Effector CD4-positive, alpha-beta T cell (primary cell): ENCODE data around the gene RAP1GAP2.
"Not testable (repeated sequence)": the region's sequence is repeated elsewhere in the genome, so short reads cannot be mapped to it uniquely, and the experiment has no call there.

Experiments used
- DNase-seq: peaks from one replicate; pipeline ENCODE4 v3.0.0-alpha.2; 2020

The RAP1GAP2 gene

GRCh38 chr17:3030852-3031470 lies 234.7 kb downstream of the RAP1GAP2 start:
- DNase-seq, result not testable (repeated sequence)

DNA sequence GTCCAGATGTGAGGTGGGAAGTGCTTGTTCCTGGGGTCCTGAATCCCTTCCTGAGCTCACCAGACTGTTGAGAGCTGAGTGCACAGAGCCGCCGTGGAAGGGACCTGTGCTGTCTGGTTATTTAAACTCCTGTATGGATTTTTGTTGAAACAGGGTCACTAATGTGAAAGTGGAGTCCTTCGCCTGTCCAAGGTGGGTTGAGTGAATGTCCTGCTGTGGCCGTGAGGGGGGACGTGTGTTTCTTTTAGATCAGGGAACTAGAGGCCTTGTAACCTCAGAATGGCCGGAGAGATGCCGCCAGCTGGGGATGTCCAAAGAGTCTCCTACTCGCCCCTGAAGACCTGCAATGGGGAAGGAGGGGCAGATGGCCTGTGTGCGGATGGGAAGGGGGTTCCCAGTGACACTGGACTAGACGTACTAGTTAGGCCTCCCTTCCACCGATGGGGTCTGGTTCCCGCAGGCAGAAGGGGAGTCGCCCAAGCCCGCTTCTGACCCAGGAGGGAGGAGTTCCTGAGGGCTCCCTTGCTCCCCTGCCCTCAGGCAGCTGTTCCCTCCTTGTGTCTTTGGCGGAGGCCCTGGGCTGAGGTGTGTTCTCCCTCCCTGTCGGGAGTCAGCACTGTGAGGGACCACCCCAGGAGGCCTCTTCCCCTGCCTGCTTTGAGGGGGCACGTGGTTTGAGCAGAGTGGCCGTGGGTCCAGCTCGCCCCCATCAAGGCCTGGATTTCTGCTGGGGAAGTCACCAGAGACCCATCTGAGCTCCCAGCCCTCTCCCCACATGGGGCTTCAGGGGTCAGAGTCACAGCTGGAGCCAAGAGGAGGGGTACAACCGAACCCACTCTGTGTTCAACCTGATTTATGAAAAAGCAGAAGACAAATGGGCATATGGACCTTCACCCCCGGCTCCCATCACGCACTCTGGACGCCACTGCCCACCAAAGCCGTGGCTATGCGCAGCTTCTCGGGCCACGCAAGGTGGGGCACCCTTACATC lies 236.3 kb downstream of the RAP1GAP2 start:
- no peak for DNase-seq

GRCh38 chr17:3033248-3033640 lies 237.0 kb downstream of the RAP1GAP2 start:
- no peak for DNase-seq

DNA sequence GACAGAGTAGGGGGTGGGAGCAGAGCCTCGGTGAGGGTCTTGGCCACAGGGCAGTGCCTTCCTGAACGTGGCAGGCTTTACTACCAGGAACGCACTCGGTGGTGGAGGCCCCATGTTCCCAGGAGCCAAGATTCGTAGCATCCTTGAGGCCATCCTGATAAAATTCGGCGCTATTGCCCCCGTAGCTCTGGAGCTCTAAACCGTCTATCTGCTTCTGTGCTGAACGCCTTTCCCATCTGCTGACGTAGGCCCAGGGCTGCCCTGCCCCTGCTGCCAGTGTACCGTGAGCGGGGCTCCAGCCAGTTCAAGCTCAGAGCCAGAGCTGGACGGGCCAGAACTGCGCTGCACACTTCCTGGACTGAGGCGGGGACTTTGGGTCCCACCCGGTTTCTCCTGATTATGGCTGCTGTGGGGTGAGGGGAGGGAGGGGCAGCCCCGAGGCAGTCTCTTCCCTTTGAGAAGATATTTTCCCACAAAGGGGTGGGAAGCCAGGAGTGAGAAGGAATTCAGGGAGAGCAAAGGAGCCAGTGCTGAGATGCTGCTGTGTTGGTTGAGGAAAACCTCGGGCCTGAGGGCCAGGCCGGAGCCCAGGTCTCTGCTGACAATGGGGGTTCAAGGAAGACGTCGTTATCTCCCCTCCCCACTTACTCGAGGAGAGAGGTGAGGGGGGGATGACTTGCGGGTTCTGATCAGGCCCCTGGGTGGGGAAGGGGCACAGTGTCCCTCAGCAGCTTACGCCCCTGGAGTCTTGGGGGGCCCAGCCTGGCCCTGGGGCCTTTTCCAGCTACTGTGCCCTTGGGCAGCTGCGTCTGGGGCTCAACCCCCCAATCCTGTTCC lies 237.7 kb downstream of the RAP1GAP2 start:
- no peak for DNase-seq

DNA sequence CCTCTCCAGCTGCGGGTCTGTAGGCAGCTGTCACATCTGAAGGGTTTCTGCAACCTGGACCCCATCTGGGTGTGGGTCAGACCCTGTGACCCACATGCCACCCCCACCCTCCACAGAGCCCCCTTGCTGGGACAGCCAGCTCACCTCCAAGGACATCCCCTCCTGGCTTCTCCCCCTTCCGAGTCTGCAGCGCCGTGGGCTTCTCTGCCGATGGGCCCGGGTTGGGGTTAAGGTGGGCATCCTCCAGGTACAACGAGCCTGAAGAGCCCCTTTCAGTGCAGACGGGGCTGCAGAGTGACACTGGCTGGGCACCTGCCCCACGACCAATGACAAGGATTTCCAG lies 238.3 kb downstream of the RAP1GAP2 start:
- no peak for DNase-seq

- no peak for DNase-seq
Observed at GRCh38 chr17:3035256-3035967, 239.2 kb downstream of the RAP1GAP2 start.

- DNase-seq, result no peak
Observed at GRCh38 chr17:3035968-3036280, 239.7 kb downstream of the RAP1GAP2 start.

DNA sequence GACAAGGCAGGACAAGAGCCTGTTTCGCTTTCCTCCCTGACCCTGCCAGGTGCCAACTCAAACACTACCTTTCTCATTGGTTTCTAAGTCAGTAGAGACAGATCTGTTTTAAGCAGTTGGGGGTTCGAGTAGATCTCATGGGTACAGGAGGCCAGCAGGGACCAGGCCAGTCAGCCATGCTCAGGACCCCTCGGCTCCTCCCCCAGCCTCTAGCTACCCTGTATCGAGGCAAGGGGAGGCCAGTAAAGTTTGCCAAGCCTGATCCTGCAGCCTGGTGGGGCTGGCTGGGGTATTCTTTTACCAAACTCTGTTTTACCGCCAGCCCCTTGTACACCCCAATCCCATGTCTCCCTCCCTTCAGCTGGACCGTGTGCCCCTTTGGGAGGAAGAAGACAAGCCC lies 240.6 kb downstream of the RAP1GAP2 start:
- DNase-seq, result no peak

- DNase-seq, result no peak
Observed at GRCh38 chr17:3037259-3037658, 241.0 kb downstream of the RAP1GAP2 start.

DNA sequence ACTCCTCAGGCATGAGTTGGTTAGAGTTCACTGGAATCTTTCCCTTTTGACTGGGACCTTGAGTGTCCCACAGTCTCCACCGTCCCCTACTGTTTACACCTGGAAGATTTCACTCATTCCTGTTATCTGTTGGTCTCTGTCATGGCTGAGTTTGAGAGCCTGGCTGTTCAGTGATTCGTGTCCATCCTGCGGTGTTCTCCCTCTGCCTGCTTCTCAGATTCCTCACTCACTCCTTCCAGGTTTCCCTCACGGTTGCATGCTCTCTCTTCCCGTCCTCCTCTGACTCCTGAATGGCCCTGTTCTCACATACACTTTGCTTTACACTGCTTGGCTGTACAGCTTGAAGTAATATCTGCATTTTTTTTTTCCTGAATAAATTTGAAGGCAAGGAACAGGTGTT lies 242.7 kb downstream of the RAP1GAP2 start:
- DNase-seq, result no peak

DNA sequence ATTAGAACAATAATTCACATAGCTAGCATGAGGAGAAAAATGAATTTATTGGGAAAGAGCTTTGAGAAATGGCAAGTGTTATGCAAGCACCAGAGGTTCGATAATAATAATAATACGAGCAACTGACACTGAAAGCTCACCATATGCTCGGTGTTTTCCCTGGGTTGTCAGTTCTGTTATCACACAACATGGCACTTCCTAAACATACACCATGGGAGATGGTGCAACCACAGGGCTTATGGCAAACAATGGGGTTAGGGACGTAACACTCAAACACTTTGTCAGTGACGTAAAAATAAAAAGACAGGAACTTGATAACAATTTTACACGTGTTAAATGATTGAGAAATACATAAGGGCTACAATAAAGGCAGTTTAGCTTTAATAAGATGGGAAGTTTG lies 243.5 kb downstream of the RAP1GAP2 start:
- no peak for DNase-seq

GRCh38 chr17:3040882-3041281 lies 244.6 kb downstream of the RAP1GAP2 start:
- DNase-seq, result no peak

DNA sequence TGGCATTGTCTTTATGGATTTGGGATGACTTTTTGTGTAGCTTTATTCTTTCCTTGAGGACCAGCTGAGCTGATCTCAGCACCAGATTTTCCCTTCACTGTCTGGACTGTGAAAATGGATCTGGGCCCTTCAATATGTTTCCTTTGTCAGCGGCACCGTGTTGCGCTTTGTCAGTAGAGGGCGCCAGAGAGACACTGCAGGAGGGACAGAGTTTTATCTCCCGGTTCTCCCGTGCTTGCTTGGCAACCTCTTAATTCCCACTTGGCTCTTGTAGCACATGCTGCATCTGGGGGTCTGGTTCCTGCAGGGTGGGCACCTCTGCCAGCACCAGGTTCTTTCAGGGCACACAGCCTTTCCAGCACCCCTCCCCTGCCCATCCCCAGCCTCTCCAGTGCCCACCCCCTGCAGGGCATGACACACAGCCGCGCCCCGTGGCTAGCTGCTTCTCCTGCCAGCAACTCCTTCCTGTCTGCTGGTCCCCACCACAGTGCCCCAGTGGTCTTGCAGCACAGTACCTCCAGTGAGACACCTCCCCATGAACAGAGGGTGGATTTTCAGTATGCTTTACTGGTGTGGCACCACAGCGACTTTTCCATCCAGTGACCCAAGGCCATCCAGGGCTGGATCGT lies 247.6 kb downstream of the RAP1GAP2 start:
- DNase-seq, result no peak

GRCh38 chr17:3046753-3047152 lies 250.5 kb downstream of the RAP1GAP2 start:
- DNase-seq, result no peak

- DNase-seq, result peak; percentile 86
Observed at GRCh38 chr17:3048727-3049471, 252.7 kb downstream of the RAP1GAP2 start.

DNA sequence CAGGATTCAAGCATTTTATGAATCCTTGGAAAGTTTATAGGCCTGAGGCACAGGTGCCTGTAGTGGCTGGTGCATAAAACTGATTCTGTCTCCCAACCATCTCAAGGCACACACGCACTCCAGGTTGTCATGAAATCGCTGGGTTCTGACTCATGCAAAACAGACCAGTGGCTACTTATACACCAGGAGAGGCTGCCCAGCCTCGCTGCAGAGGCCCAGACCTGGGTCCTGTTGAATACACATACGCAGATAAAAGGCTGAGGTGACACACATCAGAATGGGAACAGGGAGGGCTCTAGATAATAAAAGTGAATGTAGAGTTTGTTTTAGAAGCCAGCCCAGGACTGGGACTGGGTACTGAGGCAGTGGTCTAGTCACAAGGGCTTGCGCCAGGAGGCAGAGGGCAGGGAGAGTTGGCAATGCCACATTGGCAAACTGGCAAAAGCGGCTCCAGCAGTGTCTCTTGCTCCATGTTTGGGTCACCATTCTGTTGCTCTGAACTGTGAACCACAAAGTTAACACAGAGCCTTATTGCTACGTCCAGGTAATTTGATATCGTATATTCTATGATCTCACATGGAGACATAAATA lies 253.6 kb downstream of the RAP1GAP2 start:
- DNase-seq, result no peak

DNA sequence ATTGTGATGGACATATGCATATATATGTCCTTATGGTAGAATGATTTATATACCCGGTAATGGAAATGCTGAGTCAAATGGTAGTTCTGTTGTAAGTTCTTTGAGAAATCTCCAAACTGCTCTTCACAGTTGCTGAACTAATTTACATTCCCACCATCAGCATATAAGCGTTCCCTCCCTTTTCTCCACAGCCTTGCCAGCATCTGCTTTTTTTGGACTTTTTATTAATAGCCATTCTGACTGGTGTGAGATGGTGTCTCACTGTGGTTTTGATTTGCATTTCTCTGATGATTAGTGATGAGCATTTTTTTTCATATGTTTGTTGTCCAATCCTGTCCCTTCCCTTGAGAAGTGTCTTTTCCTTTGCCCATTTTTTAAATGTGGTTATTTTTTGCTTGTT lies 258.6 kb downstream of the RAP1GAP2 start:
- not testable (repeated sequence) for DNase-seq

DNA sequence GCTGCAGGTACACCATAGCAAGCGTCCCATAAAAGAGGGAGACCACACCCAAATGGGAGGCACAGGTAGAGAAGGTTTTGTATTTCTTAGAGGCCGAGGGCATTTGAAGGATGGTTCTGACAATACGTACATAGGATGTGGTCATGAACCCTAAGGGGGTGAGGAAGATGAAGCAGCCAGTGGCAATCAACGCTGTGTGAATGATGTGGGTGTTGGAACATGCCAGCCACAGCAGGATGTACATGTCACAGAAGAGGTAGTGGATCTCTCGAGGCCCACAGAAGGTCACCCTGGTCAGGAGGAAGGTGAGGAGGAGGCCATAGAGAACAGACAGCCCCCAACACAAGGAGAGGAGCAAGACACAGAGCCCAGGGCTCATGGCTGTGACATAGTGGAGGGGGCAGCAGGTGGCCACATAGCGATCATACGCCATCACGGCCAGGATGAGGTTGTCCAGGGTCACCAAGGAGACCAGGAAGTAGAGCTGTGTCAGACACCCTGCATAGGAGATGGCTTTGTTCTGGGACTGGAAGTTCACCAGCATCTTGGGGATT lies 266.7 kb downstream of the RAP1GAP2 start:
- not testable (repeated sequence) for DNase-seq

DNA sequence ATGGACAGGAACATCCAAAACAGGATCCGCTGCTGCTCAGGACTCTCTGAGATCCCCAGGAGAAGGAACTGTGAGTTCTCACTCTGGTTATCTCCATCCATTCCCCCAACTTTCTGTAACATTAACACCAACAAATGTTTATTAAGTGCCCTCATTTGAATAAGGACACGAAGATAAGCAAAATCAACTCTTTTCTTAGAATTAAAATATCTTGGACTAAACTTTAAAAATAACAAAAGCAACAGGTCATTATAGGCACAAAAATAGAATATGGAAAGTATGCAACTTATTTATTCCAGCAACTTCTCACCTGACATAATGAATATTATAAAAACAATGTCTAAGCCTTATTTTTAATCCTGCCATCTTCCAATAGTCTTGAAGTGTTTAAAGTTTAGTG lies 267.3 kb downstream of the RAP1GAP2 start, which contains the start of gene OR1D5:
Gene OR1D5, minus strand, starts transcription at position 101 of the 400 bp plus-strand sequence. Its CDS starts 0 bp downstream, at position 101.
- DNase-seq, result not testable (repeated sequence)

GRCh38 chr17:3065192-3065591 lies 269.0 kb downstream of the RAP1GAP2 start:
- not testable (repeated sequence) for DNase-seq

- DNase-seq, result not testable (repeated sequence)
Observed at GRCh38 chr17:3073850-3074249, 277.6 kb downstream of the RAP1GAP2 start.
